ENCODE data around the gene CARD11. TPM values are rescaled to one million over a fixed set of nuclear protein-coding genes. Genes with fewer than 3 reads are reported as not detected.
"Not testable (repeated sequence)": the region's sequence is repeated elsewhere in the genome, so short reads cannot be mapped to it uniquely, and the experiment has no call there.

CARD11 gene
- total RNA-seq, 1 experiment from 2014 or later: 0.04 TPM

- no peak for DNase-seq (ENCODE audit: low spot score)
Observed at GRCh38 chr7:2965301-2965700, 78.4 kb downstream of the CARD11 start.

GRCh38 chr7:2964208-2964607, 79.5 kb downstream of the CARD11 start:
- DNase-seq (ENCODE audit: low spot score): no peak

- no peak for DNase-seq (ENCODE audit: low spot score)
Observed at GRCh38 chr7:2962865-2963264, 80.8 kb downstream of the CARD11 start.

- no peak for DNase-seq (ENCODE audit: low spot score)
Observed at GRCh38 chr7:2959828-2960599, 83.7 kb downstream of the CARD11 start.

GRCh38 chr7:2959103-2959680, 84.5 kb downstream of the CARD11 start:
- no peak for DNase-seq (ENCODE audit: low spot score)

GRCh38 chr7:2958416-2959102, 85.1 kb downstream of the CARD11 start:
- DNase-seq (ENCODE audit: low spot score): no peak

- DNase-seq (ENCODE audit: low spot score): not testable (repeated sequence)
Observed at GRCh38 chr7:2957369-2957727, 86.3 kb downstream of the CARD11 start.

- DNase-seq (ENCODE audit: low spot score): peak; percentile 91
Observed at GRCh38 chr7:2956526-2957368, 86.9 kb downstream of the CARD11 start.

- no peak for DNase-seq (ENCODE audit: low spot score)
Observed at GRCh38 chr7:2956076-2956475, 87.6 kb downstream of the CARD11 start.

- DNase-seq (ENCODE audit: low spot score): no peak
Observed at GRCh38 chr7:2955269-2955668, 88.4 kb downstream of the CARD11 start.

GRCh38 chr7:2954433-2954853, 89.2 kb downstream of the CARD11 start:
- DNase-seq (ENCODE audit: low spot score): no peak

- no peak for DNase-seq (ENCODE audit: low spot score)
Observed at GRCh38 chr7:2953588-2954407, 89.9 kb downstream of the CARD11 start.

GRCh38 chr7:2953099-2953498, 90.6 kb downstream of the CARD11 start:
- DNase-seq (ENCODE audit: low spot score): no peak

GRCh38 chr7:2952316-2952715, 91.4 kb downstream of the CARD11 start:
- no peak for DNase-seq (ENCODE audit: low spot score)

GRCh38 chr7:2950578-2950977, 93.1 kb downstream of the CARD11 start:
- no peak for DNase-seq (ENCODE audit: low spot score)

GRCh38 chr7:2948749-2949148, 94.9 kb downstream of the CARD11 start:
- DNase-seq (ENCODE audit: low spot score): no peak

GRCh38 chr7:2947058-2947780, 96.4 kb downstream of the CARD11 start:
- DNase-seq (ENCODE audit: low spot score): no peak

- DNase-seq (ENCODE audit: low spot score): no peak
Observed at GRCh38 chr7:2945171-2945570, 98.5 kb downstream of the CARD11 start.

- no peak for DNase-seq (ENCODE audit: low spot score)
Observed at GRCh38 chr7:2944739-2945138, 98.9 kb downstream of the CARD11 start.

GRCh38 chr7:2943851-2944601, 99.6 kb downstream of the CARD11 start:
- DNase-seq (ENCODE audit: low spot score): no peak
